ENCODE results near the gene SRRM1.

The SRRM1 gene

GRCh38 chr1:24642481-24643362 is at the start of gene SRRM1:
TSS of gene SRRM1 (plus strand) at chr1:24643302. CDS start at chr1:24643327, 25 bp downstream.
- peak; percentile 97 for DNase-seq

DNA sequence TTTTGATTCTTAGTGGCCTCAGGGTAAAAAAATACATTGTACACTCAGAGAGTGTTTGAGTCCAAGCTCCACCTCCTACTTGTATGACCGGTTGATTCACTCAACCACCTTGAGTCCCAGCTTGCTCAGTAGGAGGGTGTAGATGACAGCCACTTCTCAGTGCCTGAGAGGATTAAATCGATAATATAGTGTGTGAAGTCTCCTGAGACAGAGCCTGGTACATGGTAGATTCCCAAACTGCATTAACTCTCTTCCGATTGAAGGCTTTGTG is 48.8 kb upstream of the SRRM1 start:
- no peak for DNase-seq

DNA sequence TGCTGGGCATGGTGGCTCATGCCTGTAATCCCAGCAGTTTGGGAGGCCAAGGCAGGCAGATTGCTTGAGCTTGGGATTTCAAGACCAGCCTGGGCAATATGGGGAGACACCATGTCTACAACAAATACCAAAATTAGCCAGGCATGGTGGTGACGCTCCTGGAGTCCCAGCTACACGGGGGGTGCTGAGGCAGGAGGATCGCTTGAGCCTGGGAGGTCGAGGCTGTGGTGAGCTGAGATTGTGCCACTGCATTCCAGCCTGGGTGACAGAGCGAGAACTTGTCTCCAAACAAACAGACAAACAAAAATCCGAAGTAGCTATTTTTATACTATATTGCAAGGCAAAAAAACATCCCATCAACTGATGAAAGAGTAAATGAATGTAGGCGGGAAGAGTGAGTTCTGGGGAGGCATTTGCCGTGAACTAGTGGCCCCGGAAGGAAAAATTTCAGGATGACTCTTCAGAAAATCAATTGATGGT is 46.7 kb upstream of the SRRM1 start:
- DNase-seq: no peak

- no peak for DNase-seq
Measured at GRCh38 chr1:24599265-24599664, 43.8 kb upstream of the SRRM1 start.

GRCh38 chr1:24600551-24600950 is 42.6 kb upstream of the SRRM1 start:
- no peak for DNase-seq

DNA sequence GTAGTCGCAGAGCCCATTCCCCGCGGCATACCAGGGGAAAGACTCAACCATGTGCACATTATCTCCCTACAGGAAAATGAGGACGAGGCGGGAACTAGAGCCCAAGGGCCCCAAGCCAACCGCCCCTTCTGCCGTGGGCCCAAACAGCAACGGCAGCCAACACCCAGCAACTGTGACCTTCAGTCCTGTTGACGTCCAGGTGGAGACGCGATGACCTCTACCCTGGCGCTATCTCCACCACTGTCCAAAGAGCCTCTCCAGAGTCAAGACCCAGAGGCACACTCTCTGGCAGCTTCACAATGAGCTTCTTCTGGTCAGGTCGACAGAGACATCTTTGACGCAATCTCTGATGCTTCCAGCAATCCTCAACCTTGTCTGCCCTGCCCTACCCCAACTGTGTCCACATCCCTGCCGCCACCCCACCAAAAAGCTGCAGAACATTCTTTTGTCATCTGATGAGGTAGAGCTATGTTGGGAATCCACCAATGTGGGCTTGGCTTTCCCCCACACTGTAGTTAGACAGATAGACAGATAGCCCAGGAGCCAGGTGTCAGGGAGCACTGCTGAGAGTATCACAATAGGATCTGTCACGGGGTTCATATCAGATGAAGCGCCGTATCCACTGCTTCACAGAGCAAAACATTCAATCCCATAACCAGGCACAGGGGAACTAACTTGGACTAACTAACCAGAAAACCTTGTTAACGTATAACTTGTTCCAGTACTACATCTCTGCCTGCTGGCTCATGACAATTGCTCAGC is 37.4 kb upstream of the SRRM1 start:
- DNase-seq: no peak

GRCh38 chr1:24606296-24606605 is 36.9 kb upstream of the SRRM1 start:
- no peak for DNase-seq

DNA sequence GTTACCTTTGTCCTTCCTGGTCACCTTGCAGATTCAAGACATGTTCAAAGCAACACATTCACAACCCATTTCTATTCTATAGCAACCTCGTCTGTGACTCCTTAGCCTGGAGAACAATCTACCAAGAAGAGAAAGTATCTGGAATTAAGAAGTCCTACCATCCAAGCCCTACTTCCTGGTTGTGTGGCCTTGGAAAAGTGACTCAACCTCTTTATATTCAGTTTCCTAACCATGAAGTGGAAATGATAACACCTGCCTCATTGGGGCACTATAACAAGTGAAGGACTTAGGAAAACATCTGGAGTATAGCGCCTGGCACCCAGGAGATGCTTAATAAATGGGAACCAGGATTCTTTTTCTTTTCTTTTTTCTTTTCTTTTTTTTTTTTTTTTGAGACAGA is 36.5 kb upstream of the SRRM1 start:
- DNase-seq: no peak

DNA sequence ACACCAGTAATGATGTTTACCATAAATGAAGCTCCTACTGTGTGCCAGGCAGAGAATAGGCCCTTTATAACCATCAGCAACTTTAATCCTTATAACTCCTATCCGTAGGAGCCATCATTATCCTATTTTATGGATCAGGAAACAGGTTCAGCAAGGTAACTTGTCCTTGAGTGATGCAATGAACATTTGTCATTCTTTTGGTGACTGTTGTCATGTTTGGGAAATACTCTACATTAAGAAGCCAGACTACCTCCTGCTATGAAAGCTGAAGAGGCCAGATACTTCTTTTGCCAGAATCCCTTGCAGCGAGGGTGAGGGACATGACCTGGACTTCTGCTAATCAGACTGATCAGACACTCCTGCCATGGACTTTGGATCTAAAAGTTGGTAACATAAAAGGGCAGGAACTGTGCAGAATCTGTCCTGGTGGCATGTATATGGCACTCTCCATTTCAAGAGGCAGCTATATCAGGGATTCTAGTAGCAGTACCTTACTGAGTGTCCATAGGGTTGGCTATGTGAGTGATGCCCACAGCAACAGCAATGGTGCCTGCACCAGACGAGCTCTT is 33.1 kb upstream of the SRRM1 start:
- peak; percentile 3 for DNase-seq

DNA sequence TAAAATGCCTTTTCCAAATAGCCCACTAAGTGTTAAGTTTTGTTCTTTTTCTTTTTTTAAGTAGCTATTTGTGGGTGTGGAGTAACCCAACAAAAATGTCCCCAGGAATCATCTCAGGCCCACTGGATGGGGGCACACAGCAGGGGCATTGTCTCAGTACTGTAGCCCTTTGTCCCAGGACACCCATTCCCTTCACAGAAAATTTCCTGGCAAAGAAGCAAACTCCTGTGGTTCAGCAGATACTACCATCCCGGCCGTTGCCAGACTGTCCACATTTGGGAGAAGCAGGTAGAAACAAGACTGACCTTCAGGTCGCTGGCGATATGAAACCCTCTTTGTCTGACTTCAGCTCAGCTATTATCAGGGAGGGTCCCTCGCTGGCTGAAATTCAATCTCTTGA is 23.7 kb upstream of the SRRM1 start:
- no peak for DNase-seq

- no peak for DNase-seq
Measured at GRCh38 chr1:24620678-24621077, 22.4 kb upstream of the SRRM1 start.

GRCh38 chr1:24621121-24621520 is 22.0 kb upstream of the SRRM1 start:
- DNase-seq: no peak

- no peak for DNase-seq
Measured at GRCh38 chr1:24622218-24622617, 20.9 kb upstream of the SRRM1 start.

GRCh38 chr1:24632832-24633175 is 10.3 kb upstream of the SRRM1 start:
- no peak for DNase-seq

DNA sequence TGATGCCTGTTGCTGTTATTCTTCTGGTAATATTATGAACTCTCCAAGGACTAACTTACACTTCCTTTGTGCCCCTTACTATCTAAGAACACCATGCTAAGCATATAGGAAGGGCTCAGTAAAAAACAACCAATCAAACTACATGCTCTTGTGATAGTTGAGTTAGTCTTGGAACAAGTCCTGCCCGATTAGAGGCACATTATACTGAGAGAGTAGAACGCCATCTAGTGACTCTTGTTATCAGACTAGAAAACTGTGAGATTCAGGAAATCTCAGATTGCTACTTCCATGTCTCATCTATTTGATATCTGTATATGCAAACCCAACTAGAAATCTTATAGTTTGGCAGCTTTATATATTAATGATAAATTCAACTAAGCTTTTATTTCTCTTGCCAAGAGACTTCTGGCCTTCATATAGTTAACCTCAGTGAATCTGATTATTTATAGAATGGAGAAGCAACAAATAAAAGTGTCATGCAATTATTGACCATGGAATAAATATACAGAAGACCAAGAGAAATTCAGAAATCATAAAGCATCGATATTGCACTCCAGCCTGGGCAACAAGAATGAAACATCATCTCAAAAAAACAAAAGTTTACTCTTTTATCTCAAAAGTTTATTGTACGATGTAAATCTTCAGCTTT is 7.8 kb upstream of the SRRM1 start:
- DNase-seq: no peak

GRCh38 chr1:24636661-24637357 is 6.3 kb upstream of the SRRM1 start:
- no peak for DNase-seq

- no peak for DNase-seq
Measured at GRCh38 chr1:24639094-24639493, 4.0 kb upstream of the SRRM1 start.

GRCh38 chr1:24639881-24640280 is 3.2 kb upstream of the SRRM1 start:
- DNase-seq: no peak

DNA sequence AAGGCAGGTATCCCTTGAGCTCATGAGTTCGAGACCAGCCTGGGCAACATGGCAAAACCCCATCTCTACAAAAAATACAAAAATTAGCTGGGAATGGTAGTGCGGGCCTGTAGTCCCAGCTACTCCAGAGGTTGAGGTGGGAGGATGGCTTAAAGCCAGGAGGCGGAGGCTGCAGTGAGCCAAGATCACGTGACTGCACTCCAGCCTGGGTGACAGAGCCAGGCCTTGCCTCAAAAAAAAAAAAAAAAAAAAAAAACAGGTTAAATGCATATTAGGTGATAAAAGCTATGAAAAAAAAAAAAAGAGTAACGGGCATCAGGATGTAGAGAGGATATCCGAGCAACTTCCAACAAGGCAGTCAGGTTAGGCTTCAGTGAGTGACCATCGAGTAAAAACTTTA is 2.8 kb upstream of the SRRM1 start:
- no peak for DNase-seq

- peak; percentile 80 for DNase-seq
Measured at GRCh38 chr1:24641646-24642151, 1.4 kb upstream of the SRRM1 start.

- no peak for DNase-seq
Measured at GRCh38 chr1:24643363-24644099, 429 bp downstream of the SRRM1 start.

DNA sequence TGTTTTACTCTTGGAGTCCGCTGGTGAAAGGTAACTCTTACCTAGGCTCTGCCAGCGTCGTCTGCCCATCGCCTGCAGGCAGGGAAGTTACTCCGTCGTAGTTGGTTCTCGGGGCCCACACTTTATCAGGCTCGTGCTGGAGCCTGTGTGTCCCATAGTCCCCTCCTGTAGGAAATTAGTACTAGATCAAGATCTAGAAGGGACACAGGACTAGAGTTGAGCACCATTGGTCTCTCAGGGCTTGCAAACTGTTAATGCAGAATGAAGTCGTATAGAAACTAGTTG is 940 bp downstream of the SRRM1 start:
- no peak for DNase-seq

All from activated CD8-positive, alpha-beta memory T cell treated with anti-CD3 and anti-CD28 coated beads for 24 hours (primary cell).